ENCODE measurements around the gene TCTN1.
"Not testable (repeated sequence)": the region's sequence is repeated elsewhere in the genome, so short reads cannot be mapped to it uniquely, and the experiment has no call there.

DNA sequence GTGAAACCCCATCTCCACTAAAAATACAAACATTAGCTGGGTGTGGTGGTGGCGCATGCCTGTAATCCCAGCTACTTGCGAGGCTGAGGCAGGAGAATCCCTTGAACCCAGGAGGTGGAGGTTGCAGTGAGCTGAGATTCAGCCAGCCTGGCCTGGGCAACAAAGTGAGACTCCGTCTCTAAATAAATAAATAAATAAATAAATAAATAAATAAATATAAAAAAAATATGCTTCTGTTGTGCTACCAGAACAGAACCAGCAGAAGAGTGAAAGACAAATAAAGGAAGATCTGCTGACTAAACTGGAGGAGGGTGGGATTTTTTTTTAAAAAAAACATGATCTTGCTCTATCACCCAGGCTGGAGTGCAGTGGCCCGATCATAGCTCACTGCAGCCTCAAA, 21.0 kb upstream of the TCTN1 start:
- TF ChIP-seq, protein P1, sequence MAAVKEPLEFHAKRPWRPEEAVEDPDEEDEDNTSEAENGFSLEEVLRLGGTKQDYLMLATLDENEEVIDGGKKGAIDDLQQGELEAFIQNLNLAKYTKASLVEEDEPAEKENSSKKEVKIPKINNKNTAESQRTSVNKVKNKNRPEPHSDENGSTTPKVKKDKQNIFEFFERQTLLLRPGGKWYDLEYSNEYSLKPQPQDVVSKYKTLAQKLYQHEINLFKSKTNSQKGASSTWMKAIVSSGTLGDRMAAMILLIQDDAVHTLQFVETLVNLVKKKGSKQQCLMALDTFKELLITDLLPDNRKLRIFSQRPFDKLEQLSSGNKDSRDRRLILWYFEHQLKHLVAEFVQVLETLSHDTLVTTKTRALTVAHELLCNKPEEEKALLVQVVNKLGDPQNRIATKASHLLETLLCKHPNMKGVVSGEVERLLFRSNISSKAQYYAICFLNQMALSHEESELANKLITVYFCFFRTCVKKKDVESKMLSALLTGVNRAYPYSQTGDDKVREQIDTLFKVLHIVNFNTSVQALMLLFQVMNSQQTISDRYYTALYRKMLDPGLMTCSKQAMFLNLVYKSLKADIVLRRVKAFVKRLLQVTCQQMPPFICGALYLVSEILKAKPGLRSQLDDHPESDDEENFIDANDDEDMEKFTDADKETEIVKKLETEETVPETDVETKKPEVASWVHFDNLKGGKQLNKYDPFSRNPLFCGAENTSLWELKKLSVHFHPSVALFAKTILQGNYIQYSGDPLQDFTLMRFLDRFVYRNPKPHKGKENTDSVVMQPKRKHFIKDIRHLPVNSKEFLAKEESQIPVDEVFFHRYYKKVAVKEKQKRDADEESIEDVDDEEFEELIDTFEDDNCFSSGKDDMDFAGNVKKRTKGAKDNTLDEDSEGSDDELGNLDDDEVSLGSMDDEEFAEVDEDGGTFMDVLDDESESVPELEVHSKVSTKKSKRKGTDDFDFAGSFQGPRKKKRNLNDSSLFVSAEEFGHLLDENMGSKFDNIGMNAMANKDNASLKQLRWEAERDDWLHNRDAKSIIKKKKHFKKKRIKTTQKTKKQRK (IDR thresholded peaks at IDR 0.05; ENCODE audit: low read length) = not testable (repeated sequence)
- not testable (repeated sequence) for TF ChIP-seq TAF1 (CRISPR knock-in tag; IDR thresholded peaks at IDR 0.05); ZNF501 (CRISPR knock-in tag; IDR thresholded peaks at IDR 0.05); RNF2 (conservative IDR thresholded peaks at IDR 0.05; ENCODE audit: low read depth); TGIF2 (CRISPR knock-in tag; IDR thresholded peaks at IDR 0.05); DPF2 (CRISPR knock-in tag; IDR thresholded peaks at IDR 0.05; ENCODE audit: borderline replicate concordance, low read depth)
- TF ChIP-seq, protein P2, sequence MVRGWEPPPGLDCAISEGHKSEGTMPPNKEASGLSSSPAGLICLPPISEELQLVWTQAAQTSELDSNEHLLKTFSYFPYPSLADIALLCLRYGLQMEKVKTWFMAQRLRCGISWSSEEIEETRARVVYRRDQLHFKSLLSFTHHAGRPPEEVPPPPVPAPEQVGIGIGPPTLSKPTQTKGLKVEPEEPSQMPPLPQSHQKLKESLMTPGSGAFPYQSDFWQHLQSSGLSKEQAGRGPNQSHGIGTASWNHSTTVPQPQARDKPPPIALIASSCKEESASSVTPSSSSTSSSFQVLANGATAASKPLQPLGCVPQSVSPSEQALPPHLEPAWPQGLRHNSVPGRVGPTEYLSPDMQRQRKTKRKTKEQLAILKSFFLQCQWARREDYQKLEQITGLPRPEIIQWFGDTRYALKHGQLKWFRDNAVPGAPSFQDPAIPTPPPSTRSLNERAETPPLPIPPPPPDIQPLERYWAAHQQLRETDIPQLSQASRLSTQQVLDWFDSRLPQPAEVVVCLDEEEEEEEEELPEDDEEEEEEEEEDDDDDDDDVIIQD (CRISPR knock-in tag; IDR thresholded peaks at IDR 0.05; ENCODE audit: low read depth) = not testable (repeated sequence)
